ENCODE data around the gene TCF12.

GRCh38 chr15:57227166-57227565 is 308.7 kb downstream of the TCF12 start:
- no peak for TF ChIP-seq POLR2A (IDR thresholded peaks at IDR 0.05; ENCODE audit: low read depth)
- no peak for TF ChIP-seq CTCF (IDR thresholded peaks at IDR 0.05)
- TF ChIP-seq POLR2AphosphoS5 (IDR thresholded peaks at IDR 0.05): no peak

Measured in esophagus muscularis mucosa (tissue), 3 donors.